HG03432 (cell line): ENCODE measurements around the gene FOXL3.
"Not testable (repeated sequence)": the region's sequence is repeated elsewhere in the genome, so short reads cannot be mapped to it uniquely, and the experiment has no call there.

ENCODE experiments used
- ATAC-seq: cut with Tn5 transposase; IDR thresholded peaks from one replicate; pipeline ENCODE4 v1.9.1; 2021; ENCODE audit warnings: mild to moderate bottlenecking, moderate library complexity; ENCODE audit not compliant: unreplicated experiment

Gene FOXL3

DNA sequence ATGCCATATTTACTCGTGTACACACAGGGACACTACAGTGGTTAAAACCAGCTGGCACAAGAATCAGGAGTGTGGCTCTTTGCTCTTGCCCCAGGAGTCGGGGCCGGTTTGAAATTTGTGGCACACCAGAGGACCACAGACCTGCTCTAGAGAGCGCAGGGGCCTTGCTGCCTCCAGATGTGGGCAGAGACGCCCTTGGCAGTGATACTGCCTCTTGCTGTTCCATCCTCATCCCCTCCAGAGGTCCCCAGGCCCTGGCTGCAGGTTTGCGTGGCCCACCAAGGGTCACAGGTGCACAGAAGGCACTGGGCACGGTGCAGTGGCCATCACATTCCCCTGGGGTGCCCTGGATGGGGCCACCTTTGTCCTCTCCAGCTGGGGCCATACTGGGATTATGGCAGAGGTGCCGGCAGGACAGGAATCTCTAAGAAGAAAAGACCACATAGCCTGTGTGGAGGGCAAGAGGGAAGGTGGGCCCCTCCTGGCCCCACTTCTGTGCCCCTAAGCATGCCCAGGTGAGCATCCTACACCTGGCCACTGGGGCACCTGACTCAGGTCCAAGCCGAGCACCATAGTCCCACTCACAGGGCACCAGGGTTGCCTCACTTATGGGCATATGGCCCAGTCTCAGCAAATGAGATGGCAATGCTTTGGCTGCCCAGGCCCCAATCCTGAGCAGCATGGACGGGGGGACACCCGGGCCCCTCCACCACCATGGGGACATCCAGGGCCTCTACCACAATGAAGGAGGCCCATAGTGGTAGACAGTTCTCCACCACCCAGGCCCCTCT is 45.6 kb downstream of the FOXL3 start:
- ATAC-seq, result no peak

DNA sequence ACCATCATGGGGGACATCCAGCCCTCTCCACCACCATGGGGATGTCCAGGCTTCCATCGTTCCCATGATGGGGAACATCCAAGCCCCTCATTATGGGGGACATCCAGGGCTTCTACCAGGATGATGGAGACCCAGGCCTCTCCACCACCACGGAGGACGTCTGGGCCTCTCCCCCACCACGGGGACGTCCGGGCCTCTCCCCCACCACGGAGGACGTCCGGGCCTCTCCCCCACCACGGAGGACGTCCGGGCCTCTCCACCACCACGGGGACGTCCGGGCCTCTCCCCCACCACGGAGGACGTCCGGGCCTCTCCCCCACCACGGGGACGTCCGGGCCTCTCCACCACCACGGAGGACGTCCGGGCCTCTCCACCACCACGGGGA is 46.2 kb downstream of the FOXL3 start:
- ATAC-seq, result not testable (repeated sequence)

DNA sequence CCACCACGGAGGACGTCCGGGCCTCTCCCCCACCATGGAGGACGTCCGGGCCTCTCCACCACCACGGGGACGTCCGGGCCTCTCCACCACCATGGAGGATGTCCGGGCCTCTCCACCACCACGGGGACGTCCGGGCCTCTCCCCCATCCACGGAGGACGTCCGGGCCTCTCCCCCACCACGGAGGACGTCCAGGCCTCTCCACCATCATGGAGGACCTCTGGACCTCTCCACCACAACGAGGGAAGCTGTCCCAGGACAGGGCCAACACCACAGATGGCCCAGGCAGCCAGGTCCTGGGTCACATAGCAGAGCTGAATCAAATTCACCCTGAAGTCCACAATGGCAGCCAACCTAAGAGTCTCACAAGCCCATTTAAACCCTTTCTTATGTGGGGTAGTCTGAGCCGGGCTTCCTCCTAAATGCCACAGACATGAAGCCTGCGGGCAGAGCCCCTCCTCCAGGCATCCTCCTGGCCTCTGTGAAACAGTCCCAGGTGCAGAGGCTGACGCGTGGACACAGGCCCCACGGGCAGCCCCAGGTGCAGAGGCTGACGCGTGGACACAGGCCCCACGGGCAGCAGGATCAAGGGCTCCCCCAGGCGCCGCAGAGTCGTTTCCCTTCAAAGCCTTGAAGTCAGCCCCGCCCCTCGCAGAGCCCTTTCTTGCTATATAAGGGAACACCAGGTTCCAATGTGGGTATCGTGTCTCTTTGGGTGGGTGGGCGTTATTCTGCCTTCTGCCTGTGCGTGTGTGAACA is 47.0 kb downstream of the FOXL3 start:
- ATAC-seq, result no peak

DNA sequence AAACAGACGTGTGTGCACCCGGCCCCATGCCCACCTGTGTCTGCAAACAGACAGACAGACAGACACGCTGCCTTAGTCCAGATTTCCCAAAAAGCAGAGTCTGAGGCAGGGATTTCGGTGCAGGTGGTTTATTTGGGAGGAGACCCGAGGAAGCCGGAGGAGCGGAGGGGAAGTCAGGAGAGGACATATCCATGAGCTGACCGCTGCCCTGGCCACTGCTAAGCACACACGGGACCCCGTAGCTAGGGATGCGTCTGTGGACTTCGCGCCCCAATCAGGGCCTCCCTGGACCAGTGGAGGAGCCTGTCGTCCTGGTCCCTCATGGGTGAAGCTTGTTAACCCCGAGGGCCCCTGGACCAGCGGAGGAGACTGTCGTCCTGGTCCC is 47.6 kb downstream of the FOXL3 start:
- ATAC-seq, result no peak

DNA sequence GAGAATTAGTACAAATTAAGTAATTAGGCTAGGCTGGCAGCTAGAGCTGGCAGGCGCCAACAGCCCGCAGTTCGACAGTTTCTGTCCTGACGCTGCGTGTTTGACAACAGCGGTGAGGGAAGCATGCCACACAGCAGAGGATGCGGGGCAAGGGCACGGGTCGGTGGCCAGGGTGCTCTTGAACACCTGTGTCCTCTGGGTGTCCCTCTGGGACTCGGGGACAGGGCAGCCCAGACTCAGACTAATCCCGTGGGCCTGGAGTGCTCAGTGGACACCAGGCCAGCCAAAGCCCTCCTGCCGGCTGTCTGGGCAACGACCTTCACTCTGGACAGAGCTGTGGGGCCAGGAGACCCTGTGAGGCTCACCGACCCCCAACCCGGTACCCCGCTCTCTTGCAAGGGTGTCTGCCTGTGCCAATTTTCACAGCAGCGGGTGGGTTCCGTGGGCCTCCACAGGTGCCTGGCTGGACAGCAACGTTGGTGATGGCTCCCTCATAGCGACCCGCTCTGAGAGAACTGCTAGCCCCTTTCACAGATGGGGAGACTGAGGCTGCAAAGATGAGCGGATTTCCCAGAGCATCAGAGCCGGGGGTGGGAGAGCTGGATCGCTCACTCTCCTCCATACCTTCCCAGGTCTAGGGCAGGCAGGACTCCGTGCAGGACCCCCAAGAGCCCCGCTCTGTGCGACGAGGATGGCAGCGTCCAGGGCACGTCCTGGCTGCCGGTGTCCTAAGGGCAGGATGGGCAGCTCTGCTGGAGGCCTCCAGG is 48.5 kb downstream of the FOXL3 start:
- ATAC-seq, result no peak

DNA sequence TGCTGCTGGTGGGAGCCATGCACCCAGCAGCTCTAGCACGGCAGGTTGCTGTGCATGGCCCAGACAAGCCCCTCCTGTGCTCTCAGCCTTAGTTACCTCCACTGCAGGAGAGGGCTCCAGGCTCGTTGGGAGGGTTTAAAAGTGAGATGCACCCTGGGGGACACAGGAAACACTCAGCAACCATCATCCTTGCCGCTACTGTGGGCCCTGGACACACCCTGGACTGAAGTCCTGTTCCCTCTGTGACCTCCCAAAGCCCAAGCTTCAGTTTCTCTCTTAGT is 49.0 kb downstream of the FOXL3 start:
- no peak for ATAC-seq

DNA sequence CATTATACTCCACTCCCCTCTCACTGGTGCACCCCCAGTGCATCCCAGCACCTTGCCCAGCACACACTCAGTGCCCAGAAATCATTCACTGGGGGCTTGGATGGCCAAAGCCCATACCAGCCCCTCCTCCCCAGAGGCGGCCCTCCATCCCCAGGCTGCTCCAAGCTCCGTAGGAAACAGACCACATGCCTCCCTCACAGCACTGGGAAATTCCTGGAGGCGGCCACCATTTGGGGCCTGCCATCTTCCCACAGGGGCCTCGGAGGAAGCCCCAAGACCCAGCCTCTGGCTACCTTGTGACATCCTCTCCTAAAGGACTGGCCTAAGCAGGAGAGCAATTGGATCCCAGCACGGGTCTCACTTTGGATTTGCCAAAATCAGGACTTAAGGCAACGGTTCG is 49.7 kb downstream of the FOXL3 start:
- ATAC-seq, result no peak

DNA sequence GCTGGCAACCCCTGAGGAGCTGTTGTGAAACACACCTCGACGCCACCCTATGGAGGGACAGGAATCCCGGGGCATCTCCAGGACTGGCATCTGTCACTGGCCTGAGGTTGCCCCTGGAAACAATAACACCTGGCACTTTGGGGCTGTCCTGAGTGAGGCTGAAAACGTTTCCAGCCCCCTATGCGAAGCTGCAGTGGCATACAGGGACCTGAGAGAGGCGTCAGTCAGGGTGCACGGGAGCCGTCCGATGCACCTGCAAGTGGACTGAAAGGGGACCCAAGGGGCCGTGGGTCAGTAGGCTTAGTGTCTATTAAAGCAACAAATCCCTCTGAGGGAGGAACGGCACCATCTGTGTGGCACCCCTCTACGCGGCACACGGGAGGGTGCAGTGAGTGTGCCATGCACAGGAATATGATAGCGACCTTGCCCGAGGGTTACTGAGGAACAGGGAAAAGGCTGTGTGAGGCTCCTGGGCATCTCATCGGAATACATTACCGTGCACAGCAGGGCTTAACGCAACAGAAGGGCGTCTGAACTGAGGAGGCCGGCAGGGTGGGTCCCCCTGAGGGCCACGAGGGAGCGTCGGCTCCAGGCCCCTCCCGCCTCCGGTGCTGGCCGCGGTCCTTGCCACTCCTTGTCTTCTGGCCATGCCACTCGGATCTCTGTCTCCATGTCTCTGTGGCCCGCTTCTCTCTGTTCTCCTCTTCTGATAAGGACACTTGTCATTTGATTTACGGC is 50.4 kb downstream of the FOXL3 start:
- ATAC-seq, result no peak
